Neural cell (in vitro differentiated cells): ENCODE data around the gene TATDN2. TPM values are rescaled to one million over a fixed set of nuclear protein-coding genes. Genes with fewer than 3 reads are reported as not detected.

Experiments used
- H2AFZ ChIP-seq: fragments of 200-600, 300-800 bp; sonication (generic), shearing (Covaris generic); 2 replicates; pipeline ENCODE4 v1.6.0; 2014; ENCODE audit warnings: low read depth, mild to moderate bottlenecking, antibody characterized with exemption, low read length, moderate library complexity
- H3F3A ChIP-seq: fragments of 200-600 bp; shearing (Covaris generic); 2 replicates; pipeline ENCODE4 v1.6.1; 2016; ENCODE audit warnings: mild to moderate bottlenecking, moderate library complexity, mixed read lengths, antibody characterized with exemption, low read length; ENCODE audit not compliant: insufficient read depth, poor library complexity, severe bottlenecking
- H3K27ac ChIP-seq: fragments of 200-600, 300-800 bp; sonication (generic), shearing (Covaris generic); 2 replicates; pipeline ENCODE4 v1.5.1; 2014; ENCODE audit warnings: mild to moderate bottlenecking, low read length, moderate library complexity
- H3K27me3 ChIP-seq: fragments of 300-800, 200-600 bp; sonication (generic), shearing (Covaris generic); 2 replicates; pipeline ENCODE4 v1.6.0; 2014; ENCODE audit warnings: mild to moderate bottlenecking, low read depth, low read length, moderate library complexity; ENCODE audit not compliant: insufficient read depth
- H3K36me3 ChIP-seq: fragments of 300-800, 200-600 bp; sonication (generic), shearing (Covaris generic); 2 replicates; pipeline ENCODE4 v1.5.1; 2014; ENCODE audit warnings: mild to moderate bottlenecking, antibody characterized with exemption, low read length, moderate library complexity; ENCODE audit not compliant: insufficient read depth
- H3K4me2 ChIP-seq: fragments of 300-800, 200-600 bp; sonication (generic), shearing (Covaris generic); 2 replicates; pipeline ENCODE4 v1.6.0; 2014; ENCODE audit warnings: mild to moderate bottlenecking, low read length
- H3K4me3 ChIP-seq: fragments of 300-800, 200-600 bp; sonication (generic), shearing (Covaris generic); 2 replicates; pipeline ENCODE4 v1.5.1; 2014; ENCODE audit warnings: mild to moderate bottlenecking, low read length, moderate library complexity
- H3K79me2 ChIP-seq: fragments of 200-600 bp; shearing (Covaris generic); replicated peaks from 2 replicates; pipeline ENCODE4 v1.6.0; 2014; ENCODE audit warnings: mild to moderate bottlenecking, low read length, moderate library complexity; ENCODE audit not compliant: insufficient read depth
- H3K9ac ChIP-seq: fragments of 300-800, 200-600 bp; sonication (generic), shearing (Covaris generic); 2 replicates; pipeline ENCODE4 v1.6.1; 2016; ENCODE audit warnings: mild to moderate bottlenecking, low read length, mixed read lengths
- H3K9me2 ChIP-seq: fragments of 200-600 bp; shearing (Covaris generic); 2 replicates; pipeline ENCODE4 v1.6.1; 2016; ENCODE audit warnings: mild to moderate bottlenecking, low read length, mixed read lengths; ENCODE audit not compliant: insufficient read depth
- H3K9me3 ChIP-seq: fragments of 200-600, 300-800 bp; sonication (generic), shearing (Covaris generic); 2 replicates; pipeline ENCODE4 v1.6.1; 2016; ENCODE audit warnings: mild to moderate bottlenecking, mixed run types, low read length, moderate library complexity, mixed read lengths
- H4K20me1 ChIP-seq: fragments of 200-600 bp; shearing (Covaris generic); 2 replicates; pipeline ENCODE4 v1.6.1; 2016; ENCODE audit warnings: mild to moderate bottlenecking, mixed run types; ENCODE audit not compliant: insufficient read depth
- EP300 ChIP-seq: fragments of 450-650 bp; conservative IDR thresholded peaks from 2 replicates; pipeline ENCODE4 v1.6.1; 2014; ENCODE audit warnings: antibody characterized with exemption, mild to moderate bottlenecking, moderate library complexity; ENCODE audit not compliant: poor library complexity, severe bottlenecking
- EZH2 ChIP-seq: fragments of 200-600, 300-800 bp; shearing (Covaris generic), sonication (generic); IDR thresholded peaks from 2 replicates; pipeline ENCODE4 v1.6.1; 2014; ENCODE audit warnings: antibody characterized with exemption, low read length, borderline replicate concordance, mild to moderate bottlenecking; ENCODE audit not compliant: insufficient read depth, poor library complexity, severe bottlenecking
- MXI1 ChIP-seq: fragments of 450-650 bp; conservative IDR thresholded peaks from 2 replicates; pipeline ENCODE4 v1.6.1; 2014; ENCODE audit warnings: antibody characterized with exemption, mild to moderate bottlenecking; ENCODE audit not compliant: poor library complexity, severe bottlenecking
- POLR2AphosphoS5 ChIP-seq: IDR thresholded peaks from 2 replicates; pipeline ENCODE4 v1.6.1; 2012
- RAD21 ChIP-seq: fragments of 450-650 bp; conservative IDR thresholded peaks from 2 replicates; pipeline ENCODE4 v1.6.1; 2014; ENCODE audit warnings: antibody characterized with exemption, mild to moderate bottlenecking, moderate library complexity
- SMC3 ChIP-seq: fragments of 450-650 bp; conservative IDR thresholded peaks from 2 replicates; pipeline ENCODE4 v1.6.1; 2014; ENCODE audit warnings: antibody characterized with exemption, mild to moderate bottlenecking, moderate library complexity; ENCODE audit not compliant: poor library complexity
- TAF1 ChIP-seq: IDR thresholded peaks from 2 replicates; pipeline ENCODE4 v1.6.1; 2012; ENCODE audit warnings: low read depth
- polyA plus RNA-seq: library from polyadenylated mRNA; depleted of rRNA; stranded (reverse); fragments of >200 nt; gene quantifications from 2 replicates; pipeline ENCODE4 v1.2.3, GENCODE V29; 2014
- TF ChIP-seq, protein P1 (sequence below): fragments of 450-650 bp; IDR thresholded peaks from 2 replicates; pipeline ENCODE4 v1.5.1; 2014; ENCODE audit warnings: antibody characterized with exemption, mild to moderate bottlenecking, moderate library complexity; ENCODE audit not compliant: poor library complexity, severe bottlenecking
- TF ChIP-seq, protein P2 (sequence below): IDR thresholded peaks from 2 replicates; pipeline ENCODE4 v1.6.1; 2012; ENCODE audit warnings: borderline replicate concordance

TATDN2 gene
- polyA plus RNA-seq, 1 donor from 2014 or later = 22.1 TPM

DNA sequence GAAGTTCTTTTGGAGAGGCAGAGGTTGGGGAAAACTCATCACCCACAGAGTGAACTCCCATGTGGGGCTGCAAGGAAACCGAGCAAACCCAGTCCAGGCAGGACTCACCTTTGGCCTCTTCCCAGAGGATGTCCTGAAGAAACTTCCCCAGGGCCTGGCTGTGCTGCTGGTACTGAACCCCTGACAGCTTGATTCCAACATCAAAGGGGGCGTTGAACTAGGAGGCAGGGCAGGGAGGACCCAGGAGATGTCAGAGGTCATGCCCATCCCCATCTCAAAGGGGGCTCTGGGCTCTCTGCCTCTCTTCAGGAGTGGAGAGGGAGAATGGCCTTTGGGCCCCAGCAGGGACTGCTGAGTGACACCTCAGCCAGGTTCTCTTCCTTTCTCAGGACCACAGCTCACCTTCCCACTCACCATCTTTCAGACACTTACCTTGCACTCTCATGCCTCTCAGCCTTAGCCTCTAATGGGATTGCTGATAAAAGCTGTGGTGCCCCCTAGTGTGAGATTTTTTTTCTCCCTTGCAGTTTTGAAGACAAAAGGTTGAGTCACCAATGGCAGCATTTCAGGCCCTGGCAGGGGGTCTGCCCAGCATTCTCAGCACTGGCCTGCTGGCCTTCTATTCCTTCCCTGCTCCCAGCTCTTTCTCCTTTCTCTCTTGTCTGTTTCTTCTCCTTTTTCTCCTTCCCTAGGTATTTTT lies 38.5 kb downstream of the TATDN2 start:
- H3K27me3 ChIP-seq = no peaks in the 10 kb centered on the region
- no peaks in the 10 kb centered on the region for H3K36me3 ChIP-seq
- TF ChIP-seq SMC3 (peak; percentile 43), MXI1 (no peak), RAD21 (peak; percentile 52), EP300 (no peak)
- TF ChIP-seq, protein P1, sequence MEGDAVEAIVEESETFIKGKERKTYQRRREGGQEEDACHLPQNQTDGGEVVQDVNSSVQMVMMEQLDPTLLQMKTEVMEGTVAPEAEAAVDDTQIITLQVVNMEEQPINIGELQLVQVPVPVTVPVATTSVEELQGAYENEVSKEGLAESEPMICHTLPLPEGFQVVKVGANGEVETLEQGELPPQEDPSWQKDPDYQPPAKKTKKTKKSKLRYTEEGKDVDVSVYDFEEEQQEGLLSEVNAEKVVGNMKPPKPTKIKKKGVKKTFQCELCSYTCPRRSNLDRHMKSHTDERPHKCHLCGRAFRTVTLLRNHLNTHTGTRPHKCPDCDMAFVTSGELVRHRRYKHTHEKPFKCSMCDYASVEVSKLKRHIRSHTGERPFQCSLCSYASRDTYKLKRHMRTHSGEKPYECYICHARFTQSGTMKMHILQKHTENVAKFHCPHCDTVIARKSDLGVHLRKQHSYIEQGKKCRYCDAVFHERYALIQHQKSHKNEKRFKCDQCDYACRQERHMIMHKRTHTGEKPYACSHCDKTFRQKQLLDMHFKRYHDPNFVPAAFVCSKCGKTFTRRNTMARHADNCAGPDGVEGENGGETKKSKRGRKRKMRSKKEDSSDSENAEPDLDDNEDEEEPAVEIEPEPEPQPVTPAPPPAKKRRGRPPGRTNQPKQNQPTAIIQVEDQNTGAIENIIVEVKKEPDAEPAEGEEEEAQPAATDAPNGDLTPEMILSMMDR = peak; percentile 50
- no peak overlapping the region for H3K4me3 ChIP-seq
- no peak overlapping the region for H3K27ac ChIP-seq
- no peak overlapping the region for H3K9ac ChIP-seq
- H3K9me3 ChIP-seq = no peaks in the 10 kb centered on the region
- H4K20me1 ChIP-seq = no peaks in the 10 kb centered on the region
- no peaks in the 10 kb centered on the region for H3F3A ChIP-seq
- no peak overlapping the region for H3K4me2 ChIP-seq
- H2AFZ ChIP-seq = no peak overlapping the region
- no peaks in the 10 kb centered on the region for H3K9me2 ChIP-seq
- H3K79me2 ChIP-seq = no peaks in the 10 kb centered on the region

DNA sequence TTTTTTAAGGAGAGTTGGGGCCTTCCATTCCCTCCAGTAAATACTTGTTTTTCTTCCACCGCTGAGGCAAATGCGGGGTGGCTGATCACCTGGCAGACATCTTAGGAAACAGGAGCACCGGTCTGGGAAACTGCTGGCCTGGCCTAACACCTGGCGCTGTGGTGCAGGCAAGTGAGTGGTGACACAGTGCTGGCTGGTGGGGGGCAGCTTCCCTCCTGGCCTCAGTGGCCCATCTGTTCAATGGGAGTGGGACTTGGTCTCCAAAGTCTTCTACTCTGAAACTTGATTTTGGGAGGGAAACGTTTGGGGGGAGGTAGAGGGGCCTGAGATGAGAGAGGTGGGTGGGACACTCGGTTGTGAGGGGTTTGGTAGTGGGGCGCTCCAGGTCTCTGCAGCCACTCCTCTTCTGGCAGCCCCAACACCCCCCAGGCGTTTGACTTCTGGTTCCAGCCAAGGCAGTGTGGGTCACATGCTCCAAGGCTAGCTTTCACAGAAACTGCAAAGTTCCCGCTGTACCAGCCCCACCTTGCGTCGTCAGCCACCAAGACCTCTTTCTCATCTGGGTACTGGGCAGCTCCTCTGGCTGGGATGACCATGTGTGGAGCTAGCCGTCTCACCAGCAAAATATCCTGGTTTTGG lies 39.8 kb downstream of the TATDN2 start:
- no peaks in the 10 kb centered on the region for H3K36me3 ChIP-seq
- no peak overlapping the region for H3K4me3 ChIP-seq
- H2AFZ ChIP-seq = no peak overlapping the region
- H3K27me3 ChIP-seq = no peaks in the 10 kb centered on the region
- no peak overlapping the region for H3K4me2 ChIP-seq
- TF ChIP-seq TAF1 (no peak), EZH2 (no peak), EP300 (no peak), RAD21 (no peak), MXI1 (no peak), SMC3 (no peak), POLR2AphosphoS5 (no peak)
- TF ChIP-seq, protein P1 = no peak
- TF ChIP-seq, protein P2, sequence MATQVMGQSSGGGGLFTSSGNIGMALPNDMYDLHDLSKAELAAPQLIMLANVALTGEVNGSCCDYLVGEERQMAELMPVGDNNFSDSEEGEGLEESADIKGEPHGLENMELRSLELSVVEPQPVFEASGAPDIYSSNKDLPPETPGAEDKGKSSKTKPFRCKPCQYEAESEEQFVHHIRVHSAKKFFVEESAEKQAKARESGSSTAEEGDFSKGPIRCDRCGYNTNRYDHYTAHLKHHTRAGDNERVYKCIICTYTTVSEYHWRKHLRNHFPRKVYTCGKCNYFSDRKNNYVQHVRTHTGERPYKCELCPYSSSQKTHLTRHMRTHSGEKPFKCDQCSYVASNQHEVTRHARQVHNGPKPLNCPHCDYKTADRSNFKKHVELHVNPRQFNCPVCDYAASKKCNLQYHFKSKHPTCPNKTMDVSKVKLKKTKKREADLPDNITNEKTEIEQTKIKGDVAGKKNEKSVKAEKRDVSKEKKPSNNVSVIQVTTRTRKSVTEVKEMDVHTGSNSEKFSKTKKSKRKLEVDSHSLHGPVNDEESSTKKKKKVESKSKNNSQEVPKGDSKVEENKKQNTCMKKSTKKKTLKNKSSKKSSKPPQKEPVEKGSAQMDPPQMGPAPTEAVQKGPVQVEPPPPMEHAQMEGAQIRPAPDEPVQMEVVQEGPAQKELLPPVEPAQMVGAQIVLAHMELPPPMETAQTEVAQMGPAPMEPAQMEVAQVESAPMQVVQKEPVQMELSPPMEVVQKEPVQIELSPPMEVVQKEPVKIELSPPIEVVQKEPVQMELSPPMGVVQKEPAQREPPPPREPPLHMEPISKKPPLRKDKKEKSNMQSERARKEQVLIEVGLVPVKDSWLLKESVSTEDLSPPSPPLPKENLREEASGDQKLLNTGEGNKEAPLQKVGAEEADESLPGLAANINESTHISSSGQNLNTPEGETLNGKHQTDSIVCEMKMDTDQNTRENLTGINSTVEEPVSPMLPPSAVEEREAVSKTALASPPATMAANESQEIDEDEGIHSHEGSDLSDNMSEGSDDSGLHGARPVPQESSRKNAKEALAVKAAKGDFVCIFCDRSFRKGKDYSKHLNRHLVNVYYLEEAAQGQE = no peak
- H3K79me2 ChIP-seq = no peaks in the 10 kb centered on the region
- H4K20me1 ChIP-seq = no peaks in the 10 kb centered on the region
- no peak overlapping the region for H3K27ac ChIP-seq
- no peaks in the 10 kb centered on the region for H3K9me2 ChIP-seq
- H3K9me3 ChIP-seq = no peaks in the 10 kb centered on the region
- no peak overlapping the region for H3K9ac ChIP-seq
- no peaks in the 10 kb centered on the region for H3F3A ChIP-seq
